RWPE1 (cell line): ENCODE measurements around the gene CTNNAL1.
"Not testable (repeated sequence)": the region's sequence is repeated elsewhere in the genome, so short reads cannot be mapped to it uniquely, and the experiment has no call there.

Experiments used
- CTCF ChIA-PET: fragments of 350-600 bp; sonication (Branson Sonifier 250); formaldehyde crosslinking; extraction: SDS; loops from one replicate; lab custom pipeline; 2021; lab: Yijun Ruan, JAX
- POLR2A ChIA-PET: fragments of 400-600 bp; formaldehyde crosslinking; extraction: SDS; loops from one replicate; lab custom pipeline; 2020; ENCODE audit warnings: antibody characterized with exemption; ENCODE audit not compliant: low non-redundant PET; lab: Yijun Ruan, JAX
- DNase-seq: peaks from one replicate; pipeline ENCODE4 v3.0.0; 2012; ENCODE audit warnings: low spot score
- H3K27ac ChIP-seq: fragments of 450-650 bp; 2 replicates; pipeline ENCODE4 v1.5.1; 2017
- CTCF ChIP-seq: fragments of 450-650 bp; conservative IDR thresholded peaks from 2 replicates; pipeline ENCODE4 v1.5.1; 2017; ENCODE audit warnings: low read depth, mild to moderate bottlenecking

Gene CTNNAL1

GRCh38 chr9:109012876-109013678 is at the start of gene CTNNAL1:
Gene CTNNAL1 (minus strand): TSS chr9:109013499. CDS start chr9:109013442, 57 bp downstream.
- no peak for TF ChIP-seq CTCF
- ChIA-PET CTCF (interaction anchor here (0.6 kb wide), 2 partner anchors 22 to 270 kb away, joined by 3 to 5 read pairs; no protein-coding TSS in a partner anchor), POLR2A (no interaction called here)
- peak within 1 kb of the TSS; percentile 99 for H3K27ac ChIP-seq
- peak; percentile 98 for DNase-seq

GRCh38 chr9:109062543-109062942 is 49.2 kb upstream of the CTNNAL1 start:
- no peak overlapping the region; the same call in 1 of the 2 replicates for H3K27ac ChIP-seq
- ChIA-PET CTCF (interaction anchor here (0.6 kb wide), 1 partner anchor 28 kb away, joined by 4 read pairs; no protein-coding TSS in a partner anchor), POLR2A (no interaction called here)
- DNase-seq: no peak
- TF ChIP-seq CTCF: no peak

GRCh38 chr9:109060191-109060590 is 46.9 kb upstream of the CTNNAL1 start:
- CTCF ChIA-PET: no interaction called here
- POLR2A ChIA-PET: no interaction called here
- no peak for DNase-seq
- no peak overlapping the region for H3K27ac ChIP-seq
- TF ChIP-seq CTCF: no peak

- H3K27ac ChIP-seq, POLR2A ChIA-PET, CTCF ChIA-PET, DNase-seq: not testable (repeated sequence)
Measured at GRCh38 chr9:109053121-109053520, 39.8 kb upstream of the CTNNAL1 start.

GRCh38 chr9:109052416-109052815 is 39.1 kb upstream of the CTNNAL1 start:
- no peak overlapping the region for H3K27ac ChIP-seq
- ChIA-PET POLR2A (no interaction called here), CTCF (interaction anchor here (0.6 kb wide), 2 partner anchors 34 to 391 kb away, joined by 3 read pairs; no protein-coding TSS in a partner anchor)
- no peak for DNase-seq
- TF ChIP-seq CTCF: no peak

- no peak overlapping the region for H3K27ac ChIP-seq
- DNase-seq: no peak
- TF ChIP-seq CTCF: no peak
- ChIA-PET POLR2A (no interaction called here), CTCF (interaction anchor here (0.6 to 0.8 kb wide), 2 partner anchors 17 to 391 kb away, joined by 3 to 4 read pairs; no protein-coding TSS in a partner anchor)
Measured at GRCh38 chr9:109051733-109052132, 38.4 kb upstream of the CTNNAL1 start.

- no peak for DNase-seq
- POLR2A ChIA-PET: no interaction called here
- TF ChIP-seq CTCF: no peak
- CTCF ChIA-PET: no interaction called here
- no peak overlapping the region for H3K27ac ChIP-seq
Measured at GRCh38 chr9:109050444-109050843, 37.1 kb upstream of the CTNNAL1 start.
